GM12874 (cell line): Measurements from ENCODE around the gene LTBP3.

Source experiments
- TF ChIP-seq, protein P1 (sequence below): IDR thresholded peaks from 2 replicates; pipeline ENCODE4 v1.5.1; 2011; ENCODE audit warnings: low read depth, mild to moderate bottlenecking, control low read depth, low read length, moderate library complexity; ENCODE audit not compliant: insufficient read depth

The LTBP3 gene

DNA sequence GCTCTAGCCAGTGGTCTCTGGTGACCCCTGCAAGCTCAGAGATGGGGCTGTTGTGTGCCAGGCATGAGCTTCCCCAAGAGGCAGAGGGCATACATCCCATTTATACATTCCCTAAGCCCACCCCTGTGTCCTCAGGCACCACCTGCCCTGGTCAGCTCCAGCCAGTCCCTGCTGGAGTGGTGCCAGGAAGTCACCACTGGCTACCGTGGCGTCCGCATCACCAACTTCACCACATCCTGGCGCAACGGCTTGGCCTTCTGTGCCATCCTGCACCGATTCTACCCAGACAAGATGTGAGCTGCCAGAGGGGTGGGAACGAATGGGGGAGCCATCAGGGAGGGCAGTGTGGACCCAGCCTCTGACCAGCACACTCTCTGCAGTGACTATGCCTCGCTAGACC lies 25.9 kb upstream of the LTBP3 start:
- TF ChIP-seq, protein P1, sequence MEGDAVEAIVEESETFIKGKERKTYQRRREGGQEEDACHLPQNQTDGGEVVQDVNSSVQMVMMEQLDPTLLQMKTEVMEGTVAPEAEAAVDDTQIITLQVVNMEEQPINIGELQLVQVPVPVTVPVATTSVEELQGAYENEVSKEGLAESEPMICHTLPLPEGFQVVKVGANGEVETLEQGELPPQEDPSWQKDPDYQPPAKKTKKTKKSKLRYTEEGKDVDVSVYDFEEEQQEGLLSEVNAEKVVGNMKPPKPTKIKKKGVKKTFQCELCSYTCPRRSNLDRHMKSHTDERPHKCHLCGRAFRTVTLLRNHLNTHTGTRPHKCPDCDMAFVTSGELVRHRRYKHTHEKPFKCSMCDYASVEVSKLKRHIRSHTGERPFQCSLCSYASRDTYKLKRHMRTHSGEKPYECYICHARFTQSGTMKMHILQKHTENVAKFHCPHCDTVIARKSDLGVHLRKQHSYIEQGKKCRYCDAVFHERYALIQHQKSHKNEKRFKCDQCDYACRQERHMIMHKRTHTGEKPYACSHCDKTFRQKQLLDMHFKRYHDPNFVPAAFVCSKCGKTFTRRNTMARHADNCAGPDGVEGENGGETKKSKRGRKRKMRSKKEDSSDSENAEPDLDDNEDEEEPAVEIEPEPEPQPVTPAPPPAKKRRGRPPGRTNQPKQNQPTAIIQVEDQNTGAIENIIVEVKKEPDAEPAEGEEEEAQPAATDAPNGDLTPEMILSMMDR = no peak

DNA sequence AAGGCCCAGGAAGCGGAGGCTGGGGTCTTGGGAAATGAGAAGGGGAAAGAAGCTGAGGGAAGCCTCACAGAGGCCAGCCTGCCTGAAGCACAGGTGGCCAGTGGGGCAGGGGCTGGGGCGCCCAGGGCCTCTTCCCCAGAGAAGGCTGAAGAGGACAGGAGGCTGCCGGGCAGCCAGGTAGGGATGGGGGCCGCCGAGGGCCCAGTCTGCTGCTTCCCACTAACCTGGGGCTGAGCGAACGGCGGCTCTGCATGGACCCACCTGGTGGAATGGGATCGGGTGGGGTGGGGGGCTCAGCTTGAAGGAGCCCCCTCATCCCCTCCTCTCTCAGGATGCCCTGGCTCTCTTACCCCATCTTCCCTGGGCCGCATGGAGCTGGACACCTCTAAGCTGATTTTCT lies 25.4 kb upstream of the LTBP3 start:
- TF ChIP-seq, protein P1 = no peak

DNA sequence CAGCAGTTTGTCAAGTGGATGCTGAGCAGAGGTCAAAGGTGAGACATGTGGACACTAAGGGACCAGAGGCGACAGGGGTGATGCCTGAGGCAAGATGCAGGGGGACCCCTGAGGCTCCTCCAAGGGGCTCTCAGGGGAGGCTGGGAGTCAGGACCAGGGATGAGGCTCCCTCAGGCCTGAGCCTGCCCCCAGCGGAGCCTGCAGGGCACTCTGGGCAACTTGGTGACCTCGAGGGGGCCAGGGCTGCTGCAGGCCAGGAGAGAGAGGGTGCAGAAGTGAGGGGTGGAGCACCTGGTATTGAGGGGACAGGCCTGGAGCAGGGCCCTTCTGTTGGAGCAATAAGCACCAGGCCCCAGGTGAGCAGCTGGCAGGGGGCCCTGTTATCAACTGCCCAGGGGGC lies 23.8 kb upstream of the LTBP3 start:
- TF ChIP-seq, protein P1 = no peak

DNA sequence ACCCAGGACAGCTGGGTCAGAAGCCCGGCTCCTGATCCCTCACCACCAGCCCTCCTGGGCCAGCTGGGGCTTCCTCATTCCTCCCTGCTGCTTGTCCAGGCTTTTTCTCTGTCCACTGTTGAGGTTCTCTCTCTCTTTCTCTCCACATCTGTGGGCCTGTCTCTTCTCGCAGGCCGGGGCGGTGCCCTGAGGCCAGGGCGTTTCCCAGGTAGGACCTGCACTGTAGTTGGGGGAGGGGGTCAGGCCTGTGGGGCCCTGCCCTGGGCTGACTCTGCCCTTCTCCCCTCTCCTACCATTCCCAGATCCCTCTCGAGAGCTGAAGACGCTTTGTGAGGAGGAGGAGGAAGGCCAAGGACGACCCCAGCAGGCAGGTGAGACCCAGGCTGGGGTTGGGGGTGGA lies 22.6 kb upstream of the LTBP3 start:
- TF ChIP-seq, protein P1 = no peak

DNA sequence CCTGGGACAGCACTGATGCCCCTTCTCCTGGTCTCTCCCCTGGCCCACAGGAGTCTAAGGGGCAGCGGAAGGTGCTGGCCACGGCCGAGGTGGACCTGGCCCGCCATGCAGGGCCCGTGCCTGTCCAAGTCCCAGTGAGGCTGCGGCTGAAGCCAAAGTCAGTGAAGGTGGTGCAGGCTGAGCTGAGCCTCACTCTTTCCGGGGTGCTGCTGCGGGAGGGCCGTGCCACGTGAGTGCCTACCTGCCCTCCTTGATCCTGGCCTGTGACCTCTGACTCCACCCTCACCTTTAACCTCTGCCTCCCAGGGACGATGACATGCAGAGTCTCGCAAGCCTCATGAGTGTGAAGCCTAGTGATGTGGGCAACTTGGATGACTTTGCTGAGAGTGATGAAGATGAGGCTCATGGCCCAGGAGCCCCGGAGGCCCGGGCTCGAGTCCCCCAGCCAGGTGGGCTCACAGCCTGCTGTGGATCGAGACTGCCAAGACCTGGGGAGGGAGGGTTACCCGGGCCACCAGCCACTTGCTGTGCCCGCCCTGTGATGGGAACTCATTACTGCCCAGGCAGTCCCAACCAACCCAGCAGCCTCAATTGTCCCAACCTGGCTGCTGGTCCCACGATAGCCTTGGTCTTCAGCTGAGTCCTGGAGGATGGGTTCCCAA lies 22.0 kb upstream of the LTBP3 start:
- TF ChIP-seq, protein P1 = no peak

DNA sequence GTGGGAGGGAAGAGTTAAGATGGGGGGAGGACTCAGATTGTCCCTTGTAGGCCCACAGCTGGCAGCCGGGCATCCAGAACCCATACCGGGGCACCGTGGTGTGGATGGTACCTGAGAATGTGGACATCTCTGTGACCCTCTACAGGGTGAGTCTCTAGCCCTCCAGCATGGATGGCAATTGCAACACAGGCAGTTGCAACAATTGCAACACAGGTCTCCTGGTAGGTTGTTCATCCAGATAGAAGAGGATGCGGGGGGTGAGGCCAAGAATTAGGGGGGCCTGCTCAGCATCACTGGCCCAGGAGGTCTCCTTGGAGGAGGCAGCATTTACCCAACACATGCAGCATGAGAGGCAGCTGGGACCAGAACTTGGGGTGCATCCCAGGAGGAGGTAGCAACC lies 21.1 kb upstream of the LTBP3 start:
- TF ChIP-seq, protein P1 = no peak

DNA sequence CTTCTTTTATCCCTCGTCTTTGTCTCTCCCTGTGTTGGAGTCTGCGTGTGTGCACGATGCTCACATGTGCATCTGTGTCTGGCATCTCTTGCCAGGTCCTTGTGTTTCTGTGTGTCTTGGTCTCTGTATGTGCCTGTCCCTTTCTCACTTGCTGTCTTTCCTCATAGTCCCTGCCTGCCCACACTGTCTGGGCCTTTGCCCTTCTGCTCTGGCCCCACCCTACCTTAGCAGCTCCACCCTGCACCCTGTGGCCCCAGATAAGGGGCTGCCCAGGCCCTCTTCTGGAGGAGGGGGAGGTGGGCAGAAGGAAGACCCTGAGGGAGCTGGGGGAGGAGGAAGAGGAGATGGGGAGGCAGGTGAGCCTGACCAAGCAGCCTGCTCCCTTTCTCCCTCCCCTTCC lies 20.5 kb upstream of the LTBP3 start:
- TF ChIP-seq, protein P1 = no peak
